H9 (cell line): ENCODE measurements around the gene SLC44A1. TPM values are rescaled to one million over a fixed set of nuclear protein-coding genes. Genes with fewer than 3 reads are reported as not detected.

Source experiments
- DNase-seq: peaks from one replicate; pipeline ENCODE4 v3.0.0-alpha.2; 2017
- H2AFZ ChIP-seq: one replicate; pipeline ENCODE4 v1.6.1; 2013; ENCODE audit warnings: mild to moderate bottlenecking, low read length, control low read depth, moderate library complexity
- H2AK5ac ChIP-seq: 2 replicates; pipeline ENCODE4 v1.6.1; 2013; ENCODE audit warnings: low read length, control low read depth, mixed read lengths; ENCODE audit not compliant: insufficient read length
- H2BK120ac ChIP-seq: one replicate; pipeline ENCODE4 v1.6.1; 2013; ENCODE audit warnings: low read depth, mild to moderate bottlenecking, low read length, control low read depth, inconsistent platforms; ENCODE audit not compliant: poor library complexity, severe bottlenecking
- H2BK12ac ChIP-seq: 2 replicates; pipeline ENCODE4 v1.6.1; 2013; ENCODE audit warnings: low read length, control low read depth, mixed read lengths, low read depth; ENCODE audit not compliant: insufficient read length
- H2BK15ac ChIP-seq: 2 replicates; pipeline ENCODE4 v1.6.1; 2013; ENCODE audit warnings: low read depth, low read length, control low read depth
- H2BK20ac ChIP-seq: one replicate; pipeline ENCODE4 v1.6.1; 2013; ENCODE audit warnings: low read depth, mild to moderate bottlenecking, low read length, control low read depth, inconsistent platforms; ENCODE audit not compliant: poor library complexity, severe bottlenecking
- H2BK5ac ChIP-seq: 2 replicates; pipeline ENCODE4 v1.6.1; 2013; ENCODE audit warnings: low read length, control low read depth, mixed read lengths; ENCODE audit not compliant: insufficient read length
- H3K14ac ChIP-seq: 2 replicates; pipeline ENCODE4 v1.6.1; 2013; ENCODE audit warnings: low read length, control low read depth; ENCODE audit not compliant: insufficient read depth
- H3K18ac ChIP-seq: 2 replicates; pipeline ENCODE4 v1.6.1; 2013; ENCODE audit warnings: low read depth, mild to moderate bottlenecking, mixed read lengths, low read length, control low read depth; ENCODE audit not compliant: insufficient read length
- H3K23ac ChIP-seq: 2 replicates; pipeline ENCODE4 v1.6.1; 2013; ENCODE audit warnings: low read length, control low read depth, mixed read lengths, low read depth; ENCODE audit not compliant: insufficient read length
- H3K23me2 ChIP-seq: 2 replicates; pipeline ENCODE4 v1.6.1; 2013; ENCODE audit warnings: low read depth, mild to moderate bottlenecking, mixed read lengths, low read length, control low read depth; ENCODE audit not compliant: insufficient read length, poor library complexity, severe bottlenecking
- H3K27ac ChIP-seq: 2 replicates; pipeline ENCODE4 v1.5.1; 2013; ENCODE audit warnings: low read length, control low read depth, mixed read lengths, low read depth; ENCODE audit not compliant: insufficient read length
- H3K27me3 ChIP-seq: 2 replicates; pipeline ENCODE4 v1.6.1; 2013; ENCODE audit warnings: low read length, control low read depth, inconsistent platforms; ENCODE audit not compliant: insufficient read depth
- H3K4ac ChIP-seq: 2 replicates; pipeline ENCODE4 v1.6.1; 2013; ENCODE audit warnings: low read depth, mild to moderate bottlenecking, control low read depth, inconsistent platforms, low read length, moderate library complexity
- H3K4me1 ChIP-seq: 2 replicates; pipeline ENCODE4 v1.6.1; 2013; ENCODE audit warnings: low read length, control low read depth, inconsistent platforms; ENCODE audit not compliant: insufficient read depth
- H3K4me2 ChIP-seq: 2 replicates; pipeline ENCODE4 v1.6.1; 2013; ENCODE audit warnings: low read length, control low read depth, mixed read lengths; ENCODE audit not compliant: insufficient read length, insufficient read depth
- H3K56ac ChIP-seq: 2 replicates; pipeline ENCODE4 v1.6.1; 2013; ENCODE audit warnings: low read depth, mild to moderate bottlenecking, mixed read lengths, low read length, control low read depth; ENCODE audit not compliant: insufficient read length
- H3K79me1 ChIP-seq: 2 replicates; pipeline ENCODE4 v1.6.1; 2013; ENCODE audit warnings: low read depth, mild to moderate bottlenecking, moderate library complexity, low read length, control low read depth, inconsistent platforms; ENCODE audit not compliant: insufficient read depth, poor library complexity, severe bottlenecking
- H3K79me2 ChIP-seq: 2 replicates; pipeline ENCODE4 v1.6.1; 2013; ENCODE audit warnings: low read length, control low read depth, inconsistent platforms; ENCODE audit not compliant: insufficient read depth
- H3K9ac ChIP-seq: 2 replicates; pipeline ENCODE4 v1.6.1; 2013; ENCODE audit warnings: low read length, control low read depth, mixed read lengths; ENCODE audit not compliant: insufficient read length; ENCODE audit errors: extremely low read depth
- H3K9me3 ChIP-seq: one replicate; pipeline ENCODE4 v1.6.1; 2013; ENCODE audit warnings: low read depth, low read length, inconsistent platforms; ENCODE audit not compliant: control insufficient read depth
- H3T11ph ChIP-seq: one replicate; pipeline ENCODE4 v1.6.1; 2013; ENCODE audit warnings: mild to moderate bottlenecking, low read length, control low read depth, inconsistent platforms
- H4K20me1 ChIP-seq: one replicate; pipeline ENCODE4 v1.6.1; 2013; ENCODE audit not compliant: control insufficient read depth, insufficient read length, insufficient read depth
- H4K5ac ChIP-seq: 2 replicates; pipeline ENCODE4 v1.6.1; 2013; ENCODE audit warnings: low read depth, mild to moderate bottlenecking, mixed read lengths, low read length, control low read depth; ENCODE audit not compliant: insufficient read length
- H4K8ac ChIP-seq: replicated peaks from 2 replicates; pipeline ENCODE4 v1.6.1; 2013; ENCODE audit warnings: low read length, control low read depth, mixed read lengths, low read depth; ENCODE audit not compliant: insufficient read length
- H4K91ac ChIP-seq: 2 replicates; pipeline ENCODE4 v1.6.1; 2013; ENCODE audit warnings: low read depth, mild to moderate bottlenecking, moderate library complexity, mixed read lengths, low read length, control low read depth; ENCODE audit not compliant: insufficient read length
- H3K27ac Mint-ChIP-seq, 3 experiments: 2 replicates in 2 of 3; 3 replicates in 1 of 3; pipeline ENCODE4 v1.8.0; 2020 to 2021; ENCODE audit warnings: mixed read lengths in 3 of 3, mild to moderate bottlenecking in 1 of 3, moderate library complexity in 1 of 3
- H3K27me3 Mint-ChIP-seq: 2 replicates; pipeline ENCODE4 v1.8.0; 2021; ENCODE audit warnings: low read depth, mild to moderate bottlenecking, moderate library complexity, mixed read lengths
- H3K36me3 Mint-ChIP-seq, 3 experiments: 2 replicates in 2 of 3; 3 replicates in 1 of 3; pipeline ENCODE4 v1.8.0; 2020 to 2021; ENCODE audit warnings: low read depth in 3 of 3, mixed read lengths in 3 of 3; ENCODE audit not compliant: insufficient read depth in 1 of 3
- H3K4me1 Mint-ChIP-seq, 2 experiments: 2 replicates each; pipeline ENCODE4 v1.8.0; 2020; ENCODE audit warnings: mixed read lengths in 2 of 2
- H3K4me3 Mint-ChIP-seq, 2 experiments: 2 replicates in 1 of 2; 3 replicates in 1 of 2; pipeline ENCODE4 v1.8.0; 2020 to 2021; ENCODE audit warnings: mild to moderate bottlenecking in 2 of 2, mixed read lengths in 2 of 2, moderate library complexity in 1 of 2
- H3K9me3 Mint-ChIP-seq, 2 experiments: 2 replicates in 1 of 2; 3 replicates in 1 of 2; pipeline ENCODE4 v1.8.0; 2020; ENCODE audit warnings: mild to moderate bottlenecking in 2 of 2, mixed read lengths in 2 of 2, moderate library complexity in 1 of 2
- WGBS: extraction: QIAGEN DNeasy Blood & Tissue Kit; methylation state at CpG from one replicate; pipeline ENCODE4 v1.1.7; 2013; ENCODE audit warnings: missing lambda C conversion rate, low lambda C conversion rate, mixed read lengths; ENCODE audit not compliant: insufficient read length; ENCODE audit errors: extremely low coverage; 5-methylcytosine and 5-hydroxymethylcytosine counted together
- total RNA-seq: library from RNA; stranded (reverse); gene quantifications from 2 replicates; pipeline ENCODE4 v1.2.1, GENCODE V29; 2021
- TF ChIP-seq, protein P1 (sequence below): fragments of 200-600 bp; sonication (generic); conservative IDR thresholded peaks from 3 replicates; pipeline ENCODE4 v1.8.0; 2021; ENCODE audit warnings: antibody characterized with exemption, mild to moderate bottlenecking

Gene SLC44A1
- total RNA-seq, 1 experiment from 2014 or later, result 60.7 TPM

- Histone ChIP-seq H4K91ac (no peak overlapping the region), H3K9ac (no peak overlapping the region), H3K14ac (no peak overlapping the region), H2BK15ac (no peak overlapping the region), H2BK12ac (no peak overlapping the region), H3K27me3 (no peaks in the 10 kb centered on the region), H3K4me2 (no peak overlapping the region), H2BK120ac (no peak overlapping the region), H2BK5ac (no peak overlapping the region), H3K56ac (no peak overlapping the region), H4K5ac (no peak overlapping the region), H4K20me1 (no peaks in the 10 kb centered on the region), H3K4me1 (0 out of 2 replicates have a peak, but pooled peaks cover 5% of the 10 kb centered on the region), H3T11ph (no peak overlapping the region), H4K8ac (no peak overlapping the region), H2BK20ac (no peak overlapping the region), H2AFZ (no peak overlapping the region), H3K79me1 (no peaks in the 10 kb centered on the region), H3K23ac (no peak overlapping the region), H3K9me3 (no peaks in the 10 kb centered on the region), H3K79me2 (no peaks in the 10 kb centered on the region; the same call in 1 of the 2 replicates), H3K4ac (no peak overlapping the region), H3K27ac (no peak overlapping the region), H3K18ac (no peak overlapping the region), H2AK5ac (no peak overlapping the region), H3K23me2 (no peaks in the 10 kb centered on the region)
- TF ChIP-seq, protein P1, sequence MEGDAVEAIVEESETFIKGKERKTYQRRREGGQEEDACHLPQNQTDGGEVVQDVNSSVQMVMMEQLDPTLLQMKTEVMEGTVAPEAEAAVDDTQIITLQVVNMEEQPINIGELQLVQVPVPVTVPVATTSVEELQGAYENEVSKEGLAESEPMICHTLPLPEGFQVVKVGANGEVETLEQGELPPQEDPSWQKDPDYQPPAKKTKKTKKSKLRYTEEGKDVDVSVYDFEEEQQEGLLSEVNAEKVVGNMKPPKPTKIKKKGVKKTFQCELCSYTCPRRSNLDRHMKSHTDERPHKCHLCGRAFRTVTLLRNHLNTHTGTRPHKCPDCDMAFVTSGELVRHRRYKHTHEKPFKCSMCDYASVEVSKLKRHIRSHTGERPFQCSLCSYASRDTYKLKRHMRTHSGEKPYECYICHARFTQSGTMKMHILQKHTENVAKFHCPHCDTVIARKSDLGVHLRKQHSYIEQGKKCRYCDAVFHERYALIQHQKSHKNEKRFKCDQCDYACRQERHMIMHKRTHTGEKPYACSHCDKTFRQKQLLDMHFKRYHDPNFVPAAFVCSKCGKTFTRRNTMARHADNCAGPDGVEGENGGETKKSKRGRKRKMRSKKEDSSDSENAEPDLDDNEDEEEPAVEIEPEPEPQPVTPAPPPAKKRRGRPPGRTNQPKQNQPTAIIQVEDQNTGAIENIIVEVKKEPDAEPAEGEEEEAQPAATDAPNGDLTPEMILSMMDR, result no peak
- no peak for DNase-seq
- Mint-ChIP-seq H3K36me3 (no peaks in the 10 kb centered on the region; a peak in 1 of 7 replicates), H3K9me3 (no peaks in the 10 kb centered on the region), H3K4me3 (no peak overlapping the region), H3K27ac (peak overlapping the region in 2 of 3 experiments; percentile 49 to 69; a peak in 2 of 7 replicates), H3K4me1 (peaks cover 33 to 34% of the 10 kb centered on the region in 2 experiments), H3K27me3 (no peaks in the 10 kb centered on the region)
- no CpG with 5 or more reads among the region's 2 CpGs for WGBS
Observed at GRCh38 chr9:105280691-105281090, 36.2 kb downstream of the SLC44A1 start.
